HG03097 (cell line): ENCODE measurements around the gene LHFPL6.
"Not testable (repeated sequence)": the region's sequence is repeated elsewhere in the genome, so short reads cannot be mapped to it uniquely, and the experiment has no call there.

Source experiments
- ATAC-seq: cut with Tn5 transposase; IDR thresholded peaks from one replicate; pipeline ENCODE4 v1.9.1; 2021; ENCODE audit not compliant: unreplicated experiment, low FRiP score

LHFPL6 gene

GRCh38 chr13:39364947-39365468, 238.0 kb downstream of the LHFPL6 start:
- ATAC-seq = no peak

GRCh38 chr13:39363382-39363772, 239.6 kb downstream of the LHFPL6 start:
- no peak for ATAC-seq

DNA sequence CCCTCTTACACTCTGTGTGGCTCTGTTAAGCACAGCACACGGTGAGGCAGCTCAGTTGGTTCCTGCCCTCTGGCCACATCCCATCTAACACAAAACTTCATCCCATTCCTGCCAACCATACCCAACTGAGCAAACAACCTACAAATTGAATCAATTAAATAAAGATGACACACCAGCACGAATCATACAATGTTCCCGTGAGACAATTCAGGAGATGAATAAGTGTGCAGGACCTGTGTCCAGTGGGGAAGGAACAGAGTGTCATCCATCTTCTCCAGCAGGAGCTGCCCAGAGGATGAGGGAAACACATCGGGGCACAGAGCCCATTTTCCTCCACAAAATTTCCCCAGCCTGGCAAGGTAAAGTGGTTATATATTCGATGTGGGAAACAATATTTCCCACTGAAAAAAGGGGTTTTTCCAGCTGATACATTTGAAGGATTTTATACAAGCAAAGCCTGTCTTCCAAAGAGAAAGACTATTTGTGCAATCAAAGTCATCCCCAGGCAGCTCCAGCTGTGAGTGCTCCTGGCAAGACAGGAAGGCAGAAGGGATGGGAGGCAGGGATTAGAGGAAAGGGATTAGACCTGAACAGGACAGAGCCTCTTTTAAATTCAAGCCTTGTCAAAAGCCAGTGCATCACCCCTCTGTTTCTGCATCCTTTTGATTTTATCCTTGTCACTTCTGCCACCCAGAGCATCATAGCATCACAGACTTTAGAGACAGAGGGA, 240.2 kb downstream of the LHFPL6 start:
- no peak for ATAC-seq

- no peak for ATAC-seq
Observed at GRCh38 chr13:39353988-39354387, 249.0 kb downstream of the LHFPL6 start.

DNA sequence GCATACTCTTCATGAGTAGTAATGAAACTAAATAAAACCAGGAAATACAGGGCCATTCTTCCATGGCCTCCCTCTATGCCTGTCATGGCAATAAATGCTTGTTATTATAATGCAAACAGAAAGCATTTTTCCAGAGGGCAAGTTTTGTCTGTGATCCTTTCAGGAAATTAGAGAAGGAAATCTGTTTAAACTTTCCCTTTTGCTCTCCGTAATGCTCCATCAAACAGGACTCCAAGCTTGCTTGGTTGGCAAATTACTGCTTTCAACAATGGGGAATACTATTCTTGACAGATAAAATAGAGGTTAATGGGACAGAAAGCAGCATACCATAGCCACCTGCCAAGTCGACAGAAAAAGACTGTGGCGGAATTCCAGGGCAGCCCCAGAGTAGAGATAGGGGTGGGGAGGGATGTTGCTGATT, 252.5 kb downstream of the LHFPL6 start:
- no peak for ATAC-seq

DNA sequence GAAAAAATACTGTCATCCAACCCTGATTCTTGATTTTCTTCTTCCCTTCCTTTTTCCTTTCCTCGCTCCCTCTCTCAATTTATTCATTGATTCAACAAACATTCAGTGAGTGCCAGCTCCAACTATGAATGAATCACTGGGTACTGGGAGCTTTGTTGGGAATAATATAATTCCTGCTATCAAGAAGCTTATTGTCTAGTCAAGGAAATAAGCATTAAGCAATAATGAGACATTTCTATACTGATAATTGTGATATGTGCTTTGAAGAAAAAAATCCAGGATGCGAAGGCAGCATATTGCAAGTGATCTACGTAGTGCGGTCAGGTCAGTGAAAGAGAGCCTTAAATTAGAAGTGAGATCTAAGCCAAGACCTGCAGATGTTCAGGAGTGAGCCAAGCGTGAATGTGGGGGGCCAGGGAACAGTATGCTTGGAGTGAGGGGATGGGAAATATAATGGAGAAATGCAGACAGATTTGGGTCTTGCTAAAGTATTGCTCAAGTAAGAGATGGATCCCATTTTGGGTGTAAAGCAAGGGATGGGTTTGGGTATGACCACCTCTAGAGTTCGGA, 253.5 kb downstream of the LHFPL6 start:
- ATAC-seq = no peak

- ATAC-seq = no peak
Observed at GRCh38 chr13:39347926-39348901, 254.8 kb downstream of the LHFPL6 start.

- no peak for ATAC-seq
Observed at GRCh38 chr13:39345982-39346381, 257.0 kb downstream of the LHFPL6 start.

DNA sequence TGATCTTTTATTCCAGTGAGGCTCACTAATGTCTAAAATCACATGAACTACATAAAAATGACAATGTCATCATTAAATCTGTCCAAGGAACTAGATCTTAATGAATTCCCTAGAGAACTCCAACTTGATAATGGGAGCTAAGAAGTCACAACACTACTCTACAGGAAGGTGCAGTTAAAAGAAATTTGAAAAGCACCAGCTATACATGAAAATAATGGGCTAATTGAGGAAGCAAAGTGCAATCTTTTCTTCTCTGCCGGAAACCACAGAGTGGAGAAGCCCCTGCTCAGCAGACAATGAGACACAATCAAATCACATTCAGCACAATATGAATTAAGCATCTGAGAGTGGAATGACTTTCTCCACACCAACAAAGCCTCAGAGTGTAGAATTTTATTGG, 261.7 kb downstream of the LHFPL6 start:
- no peak for ATAC-seq

GRCh38 chr13:39338114-39338513, 264.9 kb downstream of the LHFPL6 start:
- not testable (repeated sequence) for ATAC-seq

GRCh38 chr13:39336937-39337336, 266.1 kb downstream of the LHFPL6 start:
- ATAC-seq = no peak

GRCh38 chr13:39336207-39336606, 266.8 kb downstream of the LHFPL6 start:
- ATAC-seq = no peak

- no peak for ATAC-seq
Observed at GRCh38 chr13:39335721-39336120, 267.3 kb downstream of the LHFPL6 start.

GRCh38 chr13:39330504-39330903, 272.5 kb downstream of the LHFPL6 start:
- no peak for ATAC-seq

DNA sequence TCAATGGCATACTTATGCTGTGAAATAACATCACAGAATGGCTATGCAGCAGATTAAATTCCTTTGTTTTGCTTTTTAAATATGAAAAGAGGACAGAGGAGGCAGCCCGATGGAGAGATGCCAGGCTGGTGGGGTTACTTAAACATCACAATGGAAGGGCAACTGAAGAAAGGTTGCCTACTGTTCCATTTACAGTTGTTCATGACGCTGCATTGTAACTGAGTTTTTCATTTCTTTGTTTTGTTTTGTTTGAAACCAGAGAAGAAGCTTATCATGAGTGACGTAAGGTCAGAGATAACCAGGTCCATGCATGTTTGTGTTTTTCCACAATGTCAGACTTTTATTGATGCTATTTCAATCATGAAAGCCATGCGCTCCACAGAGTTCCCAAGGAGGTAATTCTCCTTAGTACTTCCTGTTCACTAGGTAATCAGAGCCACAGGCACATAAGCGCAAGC, 273.8 kb downstream of the LHFPL6 start:
- ATAC-seq = no peak

GRCh38 chr13:39327172-39327479, 275.9 kb downstream of the LHFPL6 start:
- ATAC-seq = no peak

- no peak for ATAC-seq
Observed at GRCh38 chr13:39326469-39327171, 276.4 kb downstream of the LHFPL6 start.

DNA sequence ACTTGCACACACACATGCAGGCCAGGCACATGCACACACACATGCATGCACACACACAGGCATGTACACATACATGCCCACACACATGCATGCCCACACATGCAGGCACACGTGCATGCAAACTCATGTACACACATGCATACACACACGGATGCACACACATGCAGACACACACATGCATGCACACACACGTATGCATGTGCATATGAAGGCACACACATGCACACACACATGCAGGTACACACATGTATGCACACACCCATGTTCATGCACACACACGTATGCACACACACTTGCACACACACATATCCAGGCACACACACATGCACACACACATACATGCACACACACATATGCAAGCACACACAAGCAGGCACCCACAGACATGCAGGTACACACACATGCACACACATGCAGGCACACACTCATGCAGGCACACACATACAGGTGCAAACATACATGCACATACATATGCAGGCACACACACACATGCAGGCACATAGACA, 278.1 kb downstream of the LHFPL6 start:
- ATAC-seq = no peak

- ATAC-seq = no peak
Observed at GRCh38 chr13:39322836-39323585, 280.0 kb downstream of the LHFPL6 start.

GRCh38 chr13:39321574-39321973, 281.4 kb downstream of the LHFPL6 start:
- no peak for ATAC-seq
